ENCODE results near the gene PDE3A.

GRCh38 chr12:20561871-20562270, 193.5 kb downstream of the PDE3A start:
- no peak for TF ChIP-seq GATA3 (IDR thresholded peaks at IDR 0.05; ENCODE audit: low read depth, low read length)
- no peak for TF ChIP-seq GATA2 (IDR thresholded peaks at IDR 0.05; ENCODE audit: low read depth, low read length)

All from SH-SY5Y (cell line).